Measurements from ENCODE around the gene CCNYL1.

DNA sequence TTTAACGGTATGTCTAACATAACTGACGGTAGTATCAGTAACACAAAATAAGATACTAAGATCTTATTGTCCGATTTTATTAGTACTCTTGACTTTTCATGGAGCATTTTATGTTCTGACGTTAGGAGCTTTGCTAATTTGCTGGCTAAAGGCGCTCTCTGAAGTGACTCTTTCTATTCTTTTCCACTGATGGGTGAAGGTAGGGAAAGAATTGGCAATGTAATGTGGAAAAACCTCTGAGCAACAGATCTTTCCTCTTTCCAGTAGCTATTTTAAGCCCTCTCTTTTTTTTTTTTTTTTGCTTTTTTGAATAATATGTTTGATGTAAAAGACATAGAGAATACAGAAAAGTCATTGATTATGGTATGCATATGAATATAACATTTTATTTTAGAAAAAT is 4.6 kb downstream of the CCNYL1 start:
- TF ChIP-seq, protein P1, sequence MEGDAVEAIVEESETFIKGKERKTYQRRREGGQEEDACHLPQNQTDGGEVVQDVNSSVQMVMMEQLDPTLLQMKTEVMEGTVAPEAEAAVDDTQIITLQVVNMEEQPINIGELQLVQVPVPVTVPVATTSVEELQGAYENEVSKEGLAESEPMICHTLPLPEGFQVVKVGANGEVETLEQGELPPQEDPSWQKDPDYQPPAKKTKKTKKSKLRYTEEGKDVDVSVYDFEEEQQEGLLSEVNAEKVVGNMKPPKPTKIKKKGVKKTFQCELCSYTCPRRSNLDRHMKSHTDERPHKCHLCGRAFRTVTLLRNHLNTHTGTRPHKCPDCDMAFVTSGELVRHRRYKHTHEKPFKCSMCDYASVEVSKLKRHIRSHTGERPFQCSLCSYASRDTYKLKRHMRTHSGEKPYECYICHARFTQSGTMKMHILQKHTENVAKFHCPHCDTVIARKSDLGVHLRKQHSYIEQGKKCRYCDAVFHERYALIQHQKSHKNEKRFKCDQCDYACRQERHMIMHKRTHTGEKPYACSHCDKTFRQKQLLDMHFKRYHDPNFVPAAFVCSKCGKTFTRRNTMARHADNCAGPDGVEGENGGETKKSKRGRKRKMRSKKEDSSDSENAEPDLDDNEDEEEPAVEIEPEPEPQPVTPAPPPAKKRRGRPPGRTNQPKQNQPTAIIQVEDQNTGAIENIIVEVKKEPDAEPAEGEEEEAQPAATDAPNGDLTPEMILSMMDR (conservative IDR thresholded peaks at IDR 0.05) = no peak
- TF ChIP-seq EZH2 (IDR thresholded peaks at IDR 0.05; ENCODE audit: low read depth) = no peak

Measured in PC-9 (cell line).